ENCODE measurements around the gene SH3D19.

The SH3D19 gene

GRCh38 chr4:151263455-151263854, 62.0 kb downstream of the SH3D19 start:
- no peak for TF ChIP-seq POLR2AphosphoS5 (IDR thresholded peaks at IDR 0.05; ENCODE audit: low read depth, low read length)
- TF ChIP-seq TAF1 (IDR thresholded peaks at IDR 0.05; ENCODE audit: borderline replicate concordance, insufficient read depth, low read length): no peak
- TF ChIP-seq SIN3A (IDR thresholded peaks at IDR 0.05; ENCODE audit: borderline replicate concordance, insufficient read depth, low read length): no peak
- TF ChIP-seq REST (IDR thresholded peaks at IDR 0.05; ENCODE audit: insufficient read depth in 1 of 2, low read depth in 2 of 2, low read length in 2 of 2): no peak
- no peak for TF ChIP-seq FOXP2 (optimal IDR thresholded peaks at IDR 0.05; ENCODE audit: borderline replicate concordance, extremely low read depth, extremely low read length, insufficient read depth)

- TF ChIP-seq TAF1 (IDR thresholded peaks at IDR 0.05; ENCODE audit: borderline replicate concordance, insufficient read depth, low read length) (no peak), REST (IDR thresholded peaks at IDR 0.05; ENCODE audit: insufficient read depth in 1 of 2, low read depth in 2 of 2, low read length in 2 of 2) (no peak), FOXP2 (optimal IDR thresholded peaks at IDR 0.05; ENCODE audit: borderline replicate concordance, extremely low read depth, extremely low read length, insufficient read depth) (no peak), POLR2AphosphoS5 (IDR thresholded peaks at IDR 0.05; ENCODE audit: low read depth, low read length) (no peak), SIN3A (IDR thresholded peaks at IDR 0.05; ENCODE audit: borderline replicate concordance, insufficient read depth, low read length) (no peak)
Observed at GRCh38 chr4:151260526-151260925, 64.9 kb downstream of the SH3D19 start.

GRCh38 chr4:151259752-151260151, 65.7 kb downstream of the SH3D19 start:
- no peak for TF ChIP-seq FOXP2 (optimal IDR thresholded peaks at IDR 0.05; ENCODE audit: borderline replicate concordance, extremely low read depth, extremely low read length, insufficient read depth)
- TF ChIP-seq POLR2AphosphoS5 (IDR thresholded peaks at IDR 0.05; ENCODE audit: low read depth, low read length): no peak
- TF ChIP-seq REST (IDR thresholded peaks at IDR 0.05; ENCODE audit: insufficient read depth in 1 of 2, low read depth in 2 of 2, low read length in 2 of 2): no peak
- TF ChIP-seq SIN3A (IDR thresholded peaks at IDR 0.05; ENCODE audit: borderline replicate concordance, insufficient read depth, low read length): no peak
- no peak for TF ChIP-seq TAF1 (IDR thresholded peaks at IDR 0.05; ENCODE audit: borderline replicate concordance, insufficient read depth, low read length)

- TF ChIP-seq REST (IDR thresholded peaks at IDR 0.05; ENCODE audit: insufficient read depth in 1 of 2, low read depth in 2 of 2, low read length in 2 of 2) (no peak), SIN3A (IDR thresholded peaks at IDR 0.05; ENCODE audit: borderline replicate concordance, insufficient read depth, low read length) (no peak), POLR2AphosphoS5 (IDR thresholded peaks at IDR 0.05; ENCODE audit: low read depth, low read length) (no peak), TAF1 (IDR thresholded peaks at IDR 0.05; ENCODE audit: borderline replicate concordance, insufficient read depth, low read length) (no peak), FOXP2 (optimal IDR thresholded peaks at IDR 0.05; ENCODE audit: borderline replicate concordance, extremely low read depth, extremely low read length, insufficient read depth) (no peak)
Observed at GRCh38 chr4:151257704-151258103, 67.7 kb downstream of the SH3D19 start.

GRCh38 chr4:151256134-151256533, 69.3 kb downstream of the SH3D19 start:
- TF ChIP-seq REST (IDR thresholded peaks at IDR 0.05; ENCODE audit: insufficient read depth in 1 of 2, low read depth in 2 of 2, low read length in 2 of 2) (no peak), FOXP2 (optimal IDR thresholded peaks at IDR 0.05; ENCODE audit: borderline replicate concordance, extremely low read depth, extremely low read length, insufficient read depth) (no peak), POLR2AphosphoS5 (IDR thresholded peaks at IDR 0.05; ENCODE audit: low read depth, low read length) (no peak)

Data from PFSK-1 (cell line).